Non-pigmented ciliary epithelial cell (primary cell): ENCODE results near the gene GTF2H2.
"Not testable (repeated sequence)": the region's sequence is repeated elsewhere in the genome, so short reads cannot be mapped to it uniquely, and the experiment has no call there.

Experiments used
- DNase-seq: peaks from one replicate; pipeline ENCODE4 v3.0.0-alpha.2; 2010; ENCODE audit warnings: low read depth

Gene GTF2H2

GRCh38 chr5:71011194-71011792 lies 56.2 kb downstream of the GTF2H2 start:
- no peak for DNase-seq

- DNase-seq: not testable (repeated sequence)
Measured at GRCh38 chr5:71006983-71007382, 60.5 kb downstream of the GTF2H2 start.
